ENCODE measurements around the gene SUB1.

SUB1 gene

DNA sequence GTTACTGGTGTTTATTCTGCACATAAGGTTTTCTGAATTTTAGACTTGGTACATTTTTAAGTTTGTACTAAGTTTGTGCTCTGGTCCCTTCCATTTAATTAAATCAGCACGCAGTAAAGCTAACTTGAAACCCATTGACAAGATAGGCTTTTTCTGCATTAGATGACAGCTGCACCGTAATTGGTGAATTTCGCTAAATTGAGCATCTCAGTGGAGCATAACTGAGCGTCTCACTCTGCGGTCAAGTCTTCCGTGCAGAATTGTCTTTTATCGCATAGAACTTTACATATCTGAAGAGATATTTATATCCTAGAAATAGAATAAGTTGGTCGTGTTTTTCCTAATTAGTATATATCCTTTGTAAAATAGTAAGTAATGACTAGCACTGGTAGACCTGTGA, 4.1 kb downstream of the SUB1 start:
- TF ChIP-seq POLR2AphosphoS5 (IDR thresholded peaks at IDR 0.05; ENCODE audit: low read depth, low read length) (no peak), POLR2A (IDR thresholded peaks at IDR 0.05; ENCODE audit: low read depth, low read length) (0 out of 2 replicates have a peak, but pooled peaks have one; percentile 19)
- DNase-seq (ENCODE audit: insufficient read length) (no peak), FAIRE-seq (no peak)

DNA sequence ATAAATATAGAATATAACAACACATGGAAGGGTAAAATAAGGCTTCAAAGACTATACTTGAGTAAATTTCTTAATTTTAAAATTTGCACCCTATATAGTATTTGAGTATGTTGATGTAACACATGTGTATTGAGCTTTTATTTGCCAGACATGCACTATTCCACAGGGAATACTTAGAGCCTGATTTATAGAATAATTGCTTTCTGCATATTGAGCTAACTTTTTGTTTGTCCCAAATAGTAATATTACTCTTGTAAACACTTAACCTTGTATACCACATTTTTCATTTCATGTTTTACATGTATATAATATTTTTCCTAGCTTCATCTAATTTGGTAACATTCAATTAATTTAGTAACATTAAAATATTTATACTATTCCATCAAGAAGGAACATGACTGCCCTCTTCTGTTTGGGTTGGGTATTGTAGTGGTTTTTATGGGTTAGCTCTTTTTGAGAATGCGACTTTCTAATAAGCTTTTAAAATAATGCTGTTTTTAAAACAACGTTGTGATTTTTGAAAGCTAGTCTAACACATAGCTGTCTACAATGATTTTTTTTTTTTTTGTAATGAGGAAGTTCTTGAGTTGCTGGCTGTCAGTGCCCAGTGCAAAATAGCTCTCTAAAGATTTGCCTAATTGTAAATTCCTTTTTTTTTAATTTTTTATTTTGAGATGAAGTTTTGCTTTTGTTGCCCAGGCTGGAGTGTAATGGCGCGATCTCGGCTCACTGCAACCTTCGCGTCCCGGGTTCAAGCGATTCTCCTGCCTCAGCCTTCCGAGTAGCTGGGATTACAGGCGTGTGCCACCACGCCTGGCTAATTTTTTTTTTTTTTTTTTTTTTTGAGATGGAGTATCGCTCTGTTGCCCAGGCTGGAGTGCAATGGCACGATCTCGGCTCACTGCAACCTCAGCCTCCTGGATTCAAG, 4.8 kb downstream of the SUB1 start:
- DNase-seq (ENCODE audit: insufficient read length) (no peak), FAIRE-seq (no peak)
- TF ChIP-seq POLR2A (IDR thresholded peaks at IDR 0.05; ENCODE audit: low read depth, low read length) (no peak), POLR2AphosphoS5 (IDR thresholded peaks at IDR 0.05; ENCODE audit: low read depth, low read length) (no peak)

DNA sequence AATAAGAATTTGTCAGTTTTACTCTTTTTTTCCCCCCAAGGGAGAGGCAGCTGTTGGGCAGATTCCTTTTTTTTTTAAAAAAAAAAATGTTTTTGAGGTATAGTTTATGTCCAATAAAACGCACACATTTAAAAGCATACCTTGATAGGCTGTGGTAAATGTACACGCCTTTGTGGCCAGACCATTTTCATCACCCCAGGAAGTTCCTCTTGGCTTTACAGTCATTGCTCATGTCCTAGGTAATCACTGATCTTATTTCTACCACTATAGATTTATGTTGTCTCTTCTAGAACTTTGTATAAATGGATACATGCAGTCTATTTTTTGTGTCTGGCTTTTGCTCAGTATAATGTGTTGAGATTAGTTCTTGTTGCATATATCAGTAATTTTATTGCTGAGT, 9.8 kb downstream of the SUB1 start:
- FAIRE-seq, result no peak
- no peak for DNase-seq (ENCODE audit: insufficient read length)
- TF ChIP-seq POLR2A (IDR thresholded peaks at IDR 0.05; ENCODE audit: low read depth, low read length) (no peak), POLR2AphosphoS5 (IDR thresholded peaks at IDR 0.05; ENCODE audit: low read depth, low read length) (no peak), TAF1 (IDR thresholded peaks at IDR 0.05; ENCODE audit: borderline replicate concordance, low read depth, low read length) (no peak)

DNA sequence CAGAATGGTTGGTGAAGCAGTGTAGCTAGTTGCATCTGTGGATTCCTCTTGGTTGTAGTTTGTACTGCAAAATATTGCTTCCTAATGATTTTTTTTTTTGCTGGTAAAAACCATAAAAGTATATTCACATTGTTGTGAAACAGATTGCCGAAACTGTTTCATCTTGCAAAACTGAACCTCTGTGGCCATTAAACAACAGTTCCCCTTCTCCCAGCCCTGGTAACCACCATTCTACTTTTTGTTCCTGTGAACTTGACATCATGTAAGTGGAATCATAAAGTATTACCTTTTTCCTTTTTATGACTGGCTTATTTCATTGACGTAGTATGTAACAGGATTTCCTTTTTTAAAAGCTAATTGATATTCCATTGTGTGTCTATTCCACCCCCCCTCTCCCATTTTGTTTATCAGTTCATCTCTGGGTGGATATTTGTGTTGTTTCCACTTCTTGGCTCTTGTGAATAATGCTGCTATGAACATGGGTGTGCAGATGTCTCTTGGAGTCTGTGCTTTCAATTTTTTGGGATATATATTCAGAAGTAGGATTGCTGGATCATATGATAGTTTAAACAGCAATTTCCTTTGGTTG, 11.8 kb downstream of the SUB1 start:
- TF ChIP-seq POLR2AphosphoS5 (IDR thresholded peaks at IDR 0.05; ENCODE audit: low read depth, low read length), result no peak
- no peak for TF ChIP-seq TAF1 (IDR thresholded peaks at IDR 0.05; ENCODE audit: borderline replicate concordance, low read depth, low read length)
- TF ChIP-seq POLR2A (IDR thresholded peaks at IDR 0.05; ENCODE audit: low read depth, low read length), result no peak
- FAIRE-seq (peak; percentile 42), DNase-seq (ENCODE audit: insufficient read length) (no peak)

DNA sequence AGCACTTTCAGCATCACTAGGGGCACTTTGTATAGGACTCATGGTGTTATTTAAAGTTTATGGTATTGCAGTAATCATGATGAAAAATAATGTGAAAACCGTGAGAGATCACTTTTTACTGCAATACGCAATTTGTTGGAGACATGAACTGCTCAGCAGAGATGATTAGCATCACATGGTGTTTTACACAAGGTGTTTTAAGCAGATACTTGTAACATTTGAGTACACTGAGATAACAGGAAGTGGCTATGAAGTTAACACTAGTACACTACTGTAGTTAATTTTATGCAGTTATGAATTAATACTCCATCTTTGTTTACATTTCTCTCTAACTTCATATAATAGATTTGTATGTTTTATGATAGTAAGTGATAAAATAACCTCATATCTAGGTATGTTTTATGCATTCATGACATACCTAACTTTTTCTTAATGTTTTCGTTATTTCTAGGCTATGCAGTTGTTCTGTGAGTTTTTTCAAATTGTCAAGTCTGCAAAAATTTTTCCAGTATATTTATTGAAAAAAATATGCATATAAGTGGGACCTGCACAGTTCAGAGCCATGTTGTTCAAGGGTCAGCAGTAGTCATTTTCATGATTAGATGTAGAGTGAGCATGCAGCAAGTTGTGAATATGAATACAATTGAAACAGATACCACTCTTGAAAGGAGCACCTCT, 13.0 kb downstream of the SUB1 start:
- FAIRE-seq (no peak), DNase-seq (ENCODE audit: insufficient read length) (no peak)
- TF ChIP-seq POLR2A (IDR thresholded peaks at IDR 0.05; ENCODE audit: low read depth, low read length), result no peak
- TF ChIP-seq POLR2AphosphoS5 (IDR thresholded peaks at IDR 0.05; ENCODE audit: low read depth, low read length), result no peak

DNA sequence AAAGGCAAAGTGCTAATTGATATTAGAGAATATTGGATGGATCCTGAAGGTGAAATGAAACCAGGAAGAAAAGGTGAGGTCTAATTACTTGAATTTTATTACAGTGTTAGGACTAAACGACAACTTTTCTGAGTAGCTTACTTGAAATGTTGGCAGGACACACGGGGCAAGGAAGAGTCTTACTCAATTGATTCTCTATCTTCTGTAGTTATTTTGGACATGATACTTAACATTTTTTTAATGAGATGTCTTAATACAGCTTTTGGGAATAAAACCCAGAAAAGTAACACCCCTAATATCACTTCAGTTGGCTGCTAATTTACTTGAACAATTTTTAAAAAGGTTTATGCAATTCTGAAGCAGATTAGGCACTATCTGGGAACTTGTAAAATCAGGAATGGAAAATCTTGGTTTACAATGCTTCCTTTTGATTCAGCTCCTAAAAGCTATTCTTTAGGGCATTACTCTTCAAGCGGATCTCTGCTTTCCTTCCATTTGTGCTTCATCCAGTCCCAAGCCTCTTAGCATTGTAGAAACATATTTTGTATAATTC, 13.7 kb downstream of the SUB1 start:
- FAIRE-seq (no peak), DNase-seq (ENCODE audit: insufficient read length) (no peak)
- TF ChIP-seq POLR2AphosphoS5 (IDR thresholded peaks at IDR 0.05; ENCODE audit: low read depth, low read length), result peak; percentile 20; the same call in 1 of the 2 replicates
- TF ChIP-seq POLR2A (IDR thresholded peaks at IDR 0.05; ENCODE audit: low read depth, low read length), result no peak

DNA sequence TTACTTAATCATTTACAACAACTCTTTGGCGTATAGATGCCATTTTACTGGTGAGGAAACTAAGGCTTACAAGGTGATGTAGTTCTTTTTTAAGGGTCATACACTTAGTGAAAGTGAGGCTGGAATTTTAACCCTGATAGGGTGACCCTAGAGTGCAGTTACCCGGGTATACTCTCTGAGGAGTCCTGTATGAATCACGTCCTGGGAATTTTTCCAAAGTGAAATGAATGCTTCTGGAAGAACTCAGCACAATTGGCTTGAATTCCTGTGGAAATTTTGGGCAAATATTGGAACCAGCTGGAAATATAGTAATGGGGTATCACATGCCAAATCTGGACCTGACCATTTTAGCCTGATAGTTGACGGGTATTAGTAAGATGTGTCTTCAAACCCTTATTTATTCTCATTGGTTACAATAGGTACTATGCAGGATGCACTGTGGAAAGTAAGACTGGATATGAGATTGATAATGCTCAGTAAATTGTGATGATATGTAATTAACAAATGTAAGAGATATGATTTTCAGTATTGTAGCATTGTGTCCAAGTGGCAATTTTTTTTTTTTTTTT, 14.8 kb downstream of the SUB1 start:
- DNase-seq (ENCODE audit: insufficient read length), result no peak
- no peak for TF ChIP-seq TAF1 (IDR thresholded peaks at IDR 0.05; ENCODE audit: borderline replicate concordance, low read depth, low read length)
- TF ChIP-seq POLR2A (IDR thresholded peaks at IDR 0.05; ENCODE audit: low read depth, low read length), result no peak
- TF ChIP-seq POLR2AphosphoS5 (IDR thresholded peaks at IDR 0.05; ENCODE audit: low read depth, low read length), result no peak
- FAIRE-seq, result no peak

DNA sequence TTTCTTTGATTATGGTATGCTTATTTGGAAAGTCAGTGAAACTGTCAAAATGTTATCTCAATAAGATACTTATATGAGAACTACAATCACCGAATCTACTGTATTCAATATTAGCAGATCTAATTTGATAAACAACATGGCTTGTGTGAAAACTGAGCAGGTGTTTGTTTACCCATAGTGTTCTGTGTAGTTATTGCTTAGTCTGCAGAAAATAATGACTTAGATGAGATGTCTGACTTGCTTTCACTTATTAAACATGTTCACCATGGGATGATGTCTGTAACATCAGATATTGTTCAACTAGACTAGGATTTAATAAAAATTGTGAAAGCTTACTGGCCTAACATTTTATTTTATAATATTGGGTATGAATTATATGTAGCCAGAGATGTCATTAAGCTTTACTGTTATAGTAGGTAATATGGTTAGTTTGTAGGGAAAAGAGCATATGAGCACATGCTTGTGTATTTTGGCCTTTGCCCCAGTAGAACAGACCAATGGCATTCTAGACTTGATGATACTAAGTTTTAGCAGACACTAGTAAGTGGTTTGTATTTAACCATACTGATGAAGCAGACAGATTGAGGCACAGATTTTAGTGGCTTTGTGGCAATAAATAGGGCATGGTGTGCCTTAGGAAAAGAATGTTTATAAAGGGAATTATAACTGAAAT, 16.4 kb downstream of the SUB1 start:
- TF ChIP-seq POLR2AphosphoS5 (IDR thresholded peaks at IDR 0.05; ENCODE audit: low read depth, low read length) (0 out of 2 replicates have a peak, but pooled peaks have one; percentile 15), POLR2A (IDR thresholded peaks at IDR 0.05; ENCODE audit: low read depth, low read length) (no peak)
- DNase-seq (ENCODE audit: insufficient read length), result no peak
- peak; percentile 67 for FAIRE-seq

DNA sequence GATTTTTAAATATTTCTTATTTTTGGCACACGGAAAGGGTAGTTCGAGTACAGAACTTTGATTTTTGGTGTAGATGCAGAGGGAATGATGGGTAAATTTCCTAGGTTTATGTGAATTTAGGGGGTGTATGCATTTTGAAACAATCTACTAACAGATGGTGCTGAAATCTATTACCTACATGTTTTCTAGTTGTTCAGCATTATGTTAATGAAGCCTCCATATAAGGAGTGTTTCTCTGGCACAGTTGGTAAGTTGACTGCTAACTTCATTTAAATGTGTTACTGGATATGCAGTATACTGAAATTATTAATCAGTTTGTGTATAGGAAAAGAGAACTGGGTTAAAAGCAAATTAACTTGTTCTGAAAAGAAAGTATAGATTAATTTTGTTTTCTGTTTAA, 17.5 kb downstream of the SUB1 start:
- TF ChIP-seq POLR2AphosphoS5 (IDR thresholded peaks at IDR 0.05; ENCODE audit: low read depth, low read length) (no peak), POLR2A (IDR thresholded peaks at IDR 0.05; ENCODE audit: low read depth, low read length) (no peak), TAF1 (IDR thresholded peaks at IDR 0.05; ENCODE audit: borderline replicate concordance, low read depth, low read length) (no peak)
- DNase-seq (ENCODE audit: insufficient read length) (no peak), FAIRE-seq (no peak)

DNA sequence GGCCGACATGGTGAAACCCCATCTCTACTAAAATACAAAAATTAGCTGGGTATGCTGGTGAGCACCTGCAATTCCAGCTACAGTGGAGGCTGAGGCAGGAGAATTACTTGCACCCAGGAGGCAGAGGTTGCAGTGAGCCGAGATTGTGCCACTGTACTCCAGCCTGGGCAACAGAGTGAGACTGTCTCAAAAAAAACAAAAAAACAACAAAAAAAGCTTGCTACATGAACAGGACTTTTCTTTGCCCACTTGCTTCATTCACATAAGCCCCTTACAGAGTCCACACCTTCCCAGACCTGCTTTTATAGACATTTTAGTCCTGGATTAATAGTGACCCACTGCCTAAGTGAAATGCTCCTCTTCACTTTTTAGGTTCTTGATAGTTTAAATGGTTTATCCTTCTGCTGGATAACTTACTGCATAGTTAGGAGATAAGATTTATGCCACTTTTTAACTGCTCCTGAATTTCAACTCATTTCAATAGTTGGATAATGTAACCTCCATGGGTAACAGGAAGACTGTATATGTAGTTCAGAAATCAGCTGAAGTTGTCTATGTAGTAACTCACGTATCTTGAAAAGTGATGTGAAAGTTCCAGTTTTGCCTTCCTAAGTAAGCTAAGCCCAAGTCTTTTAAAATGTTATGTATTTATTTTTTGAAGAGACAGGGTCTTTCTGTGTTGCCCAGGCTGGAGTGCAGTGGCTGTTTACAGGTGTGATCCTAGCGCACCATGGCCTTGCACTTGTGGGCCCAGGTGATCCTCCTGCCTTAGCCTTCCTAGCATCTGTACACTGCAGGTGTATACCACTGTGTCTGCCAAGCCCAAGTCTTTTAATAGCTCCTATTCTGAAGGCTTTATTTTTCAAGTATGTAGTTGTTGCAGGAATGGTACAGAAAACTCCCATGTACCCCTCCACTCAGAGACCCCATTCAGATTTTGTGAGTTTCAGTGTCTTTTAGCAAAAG, 19.7 kb downstream of the SUB1 start:
- TF ChIP-seq TAF1 (IDR thresholded peaks at IDR 0.05; ENCODE audit: borderline replicate concordance, low read depth, low read length) (no peak), POLR2A (IDR thresholded peaks at IDR 0.05; ENCODE audit: low read depth, low read length) (peak; percentile 46; the same call in 1 of the 2 replicates), POLR2AphosphoS5 (IDR thresholded peaks at IDR 0.05; ENCODE audit: low read depth, low read length) (peak; percentile 73)
- DNase-seq (ENCODE audit: insufficient read length) (no peak), FAIRE-seq (peak; percentile 46)
